OCI-LY7 (cell line): ENCODE results near the gene CIP2A. TPM values are rescaled to one million over a fixed set of nuclear protein-coding genes. Genes with fewer than 3 reads are reported as not detected.

Experiments used
- BruUV-seq: library from RNA; stranded (reverse); fragments of 400-500 nt; replicated peaks from 2 replicates; lab custom pipeline; 2021; lab: Mats Ljungman, UMichigan
- CTCF ChIA-PET: fragments of 300-600 bp; sonication (Branson Sonifier 250); formaldehyde crosslinking; loops from one replicate; lab custom pipeline; 2022; ENCODE audit warnings: antibody characterized with exemption; ENCODE audit not compliant: unreplicated experiment; lab: Charles Lee
- POLR2A ChIA-PET: fragments of 300-600 bp; sonication (Branson Sonifier 250); formaldehyde crosslinking; loops from one replicate; lab custom pipeline; 2022; ENCODE audit warnings: antibody characterized with exemption; lab: Charles Lee
- DNase-seq: peaks from one replicate; pipeline ENCODE4 v3.0.0-alpha.2; 2015; ENCODE audit warnings: low spot score
- H2AFZ ChIP-seq: fragments of 200-600 bp; sonication (generic), shearing (Covaris generic); 2 replicates; pipeline ENCODE4 v1.6.1; 2014; ENCODE audit warnings: mild to moderate bottlenecking, antibody characterized with exemption, low read length, moderate library complexity
- H3K27ac ChIP-seq: fragments of 200-600 bp; sonication (generic); 2 replicates; pipeline ENCODE4 v1.5.1; 2014; ENCODE audit warnings: mixed run types, low read depth, mild to moderate bottlenecking, moderate library complexity, low read length, inconsistent platforms; ENCODE audit not compliant: poor library complexity, severe bottlenecking
- H3K36me3 ChIP-seq: fragments of 200-600 bp; sonication (generic); 2 replicates; pipeline ENCODE4 v1.6.1; 2014; ENCODE audit warnings: mild to moderate bottlenecking, antibody characterized with exemption, low read length, moderate library complexity, mixed read lengths; ENCODE audit not compliant: insufficient read depth
- H3K4me1 ChIP-seq: fragments of 200-600 bp; sonication (generic); 2 replicates; pipeline ENCODE4 v1.5.1; 2014; ENCODE audit warnings: mild to moderate bottlenecking, low read length; ENCODE audit not compliant: insufficient read depth, poor library complexity, severe bottlenecking
- H3K4me2 ChIP-seq: fragments of 200-600 bp; sonication (generic); 2 replicates; pipeline ENCODE4 v1.6.1; 2014; ENCODE audit warnings: mild to moderate bottlenecking, low read length
- H3K4me3 ChIP-seq: fragments of 200-600 bp; sonication (generic); 2 replicates; pipeline ENCODE4 v1.5.1; 2014; ENCODE audit warnings: mild to moderate bottlenecking, low read depth, low read length; ENCODE audit not compliant: poor library complexity, severe bottlenecking
- H3K79me2 ChIP-seq: fragments of 200-600 bp; sonication (generic); 2 replicates; pipeline ENCODE4 v1.6.1; 2016; ENCODE audit warnings: low read depth, mild to moderate bottlenecking, low read length, moderate library complexity, mixed read lengths; ENCODE audit not compliant: insufficient read depth
- H3K9me2 ChIP-seq: fragments of 200-600 bp; sonication (generic); 2 replicates; pipeline ENCODE4 v1.6.1; 2016; ENCODE audit warnings: mild to moderate bottlenecking, low read length, mixed read lengths; ENCODE audit not compliant: insufficient read depth
- H3K9me3 ChIP-seq: fragments of 200-600 bp; sonication (generic); 2 replicates; pipeline ENCODE4 v1.6.1; 2014; ENCODE audit warnings: mild to moderate bottlenecking, mixed run types, low read length, mixed read lengths
- H4K20me1 ChIP-seq: fragments of 200-600 bp; sonication (generic); 2 replicates; pipeline ENCODE4 v1.6.1; 2014; ENCODE audit warnings: mild to moderate bottlenecking, antibody characterized with exemption, low read length, moderate library complexity, mixed read lengths; ENCODE audit not compliant: insufficient read depth
- CTCF ChIP-seq: fragments of 200-600 bp; sonication (generic); conservative IDR thresholded peaks from 2 replicates; pipeline ENCODE4 v1.5.1; 2014; ENCODE audit warnings: mild to moderate bottlenecking, antibody characterized with exemption, low read length, moderate library complexity, mixed read lengths
- EZH2phosphoT487 ChIP-seq: fragments of 200-600 bp; sonication (generic); IDR thresholded peaks from 2 replicates; pipeline ENCODE4 v1.6.1; 2018; ENCODE audit warnings: low read depth, borderline replicate concordance, mild to moderate bottlenecking, mixed run types, antibody characterized with exemption, low read length, moderate library complexity, mixed read lengths
- intact Hi-C: fragments of 100-400 bp; cut with micrococcal nuclease; formaldehyde crosslinking; loops from one replicate; pipeline ENCODE4 v1.10.0; 2022; ENCODE audit not compliant: unreplicated experiment
- total RNA-seq, 2 experiments: library from RNA; depleted of rRNA in 1 of 2; stranded (reverse); fragments of >200 nt in 1 of 2; shearing (Covaris generic) in 1 of 2; gene quantifications; 2 replicates each; pipeline ENCODE4 v1.2.3, GENCODE V29; 2014 to 2022

Gene CIP2A
- total RNA-seq, 2 experiments from 2014 or later, result 71.6 to 74.1 TPM

DNA sequence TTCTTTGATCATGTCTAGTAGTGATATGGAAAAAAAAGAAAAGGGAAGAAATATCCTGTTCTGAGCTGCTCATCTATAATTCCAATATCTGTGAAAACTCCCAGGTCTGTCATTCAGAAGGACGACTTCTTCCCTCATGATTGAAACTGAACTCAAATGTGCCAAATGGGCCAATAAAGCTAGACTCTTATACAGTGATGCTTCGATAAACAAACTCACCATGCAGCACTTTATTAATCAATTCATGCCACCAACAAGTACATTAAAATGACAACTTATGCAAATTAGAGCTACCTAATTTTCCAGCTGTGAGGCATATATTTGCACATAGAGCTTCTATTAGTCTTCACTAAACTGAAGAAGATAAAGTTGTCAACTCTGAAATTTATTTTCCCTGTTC is 63.3 kb downstream of the CIP2A start:
- no TSS peak for BruUV-seq
- no peak overlapping the region for H2AFZ ChIP-seq
- no peaks in the 10 kb centered on the region for H3K4me1 ChIP-seq
- POLR2A ChIA-PET, result interaction anchor here (0.6 to 1.2 kb wide), 2 partner anchors 13 to 143 kb away, joined by 3 to 4 read pairs; no protein-coding TSS in a partner anchor
- no peak overlapping the region for H3K27ac ChIP-seq
- H3K9me2 ChIP-seq, result no peaks in the 10 kb centered on the region
- no peak for DNase-seq
- no peak overlapping the region for H3K4me2 ChIP-seq
- intact Hi-C loops, result no loop called here
- H3K9me3 ChIP-seq, result no peaks in the 10 kb centered on the region
- CTCF ChIA-PET, result no interaction called here
- TF ChIP-seq CTCF (no peak), EZH2phosphoT487 (no peak)
- no peaks in the 10 kb centered on the region for H3K36me3 ChIP-seq
- H3K79me2 ChIP-seq, result no peaks in the 10 kb centered on the region
- H3K4me3 ChIP-seq, result no peak overlapping the region
- H4K20me1 ChIP-seq, result no peaks in the 10 kb centered on the region

DNA sequence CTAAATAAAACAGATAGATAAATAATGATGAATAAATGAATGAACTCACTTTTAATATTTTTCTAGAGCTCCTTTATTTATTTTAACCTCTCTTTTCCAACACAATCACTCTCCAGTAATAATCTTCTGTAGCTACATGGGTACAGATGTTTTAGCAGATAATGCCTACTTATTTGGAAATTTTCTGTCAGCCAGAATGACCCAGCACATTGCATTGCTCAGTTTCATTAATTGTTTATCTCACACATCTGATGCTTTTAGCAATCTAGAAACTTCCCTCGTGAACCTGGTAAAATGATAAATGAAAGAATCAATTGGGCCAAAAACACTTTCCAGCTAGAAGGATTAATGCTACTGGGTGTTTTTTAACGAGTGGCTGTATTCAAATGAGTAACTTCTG is 64.0 kb downstream of the CIP2A start:
- intact Hi-C loops, result no loop called here
- no peaks in the 10 kb centered on the region for H4K20me1 ChIP-seq
- no peaks in the 10 kb centered on the region for H3K9me3 ChIP-seq
- POLR2A ChIA-PET, result no interaction called here
- no peak overlapping the region for H2AFZ ChIP-seq
- H3K79me2 ChIP-seq, result no peaks in the 10 kb centered on the region
- CTCF ChIA-PET, result no interaction called here
- no peak overlapping the region for H3K4me3 ChIP-seq
- H3K9me2 ChIP-seq, result no peaks in the 10 kb centered on the region
- no peaks in the 10 kb centered on the region for H3K4me1 ChIP-seq
- no peak overlapping the region for H3K27ac ChIP-seq
- H3K36me3 ChIP-seq, result no peaks in the 10 kb centered on the region
- no peak for TF ChIP-seq CTCF
- TF ChIP-seq EZH2phosphoT487, result no peak
- no TSS peak for BruUV-seq
- H3K4me2 ChIP-seq, result no peak overlapping the region
- no peak for DNase-seq

DNA sequence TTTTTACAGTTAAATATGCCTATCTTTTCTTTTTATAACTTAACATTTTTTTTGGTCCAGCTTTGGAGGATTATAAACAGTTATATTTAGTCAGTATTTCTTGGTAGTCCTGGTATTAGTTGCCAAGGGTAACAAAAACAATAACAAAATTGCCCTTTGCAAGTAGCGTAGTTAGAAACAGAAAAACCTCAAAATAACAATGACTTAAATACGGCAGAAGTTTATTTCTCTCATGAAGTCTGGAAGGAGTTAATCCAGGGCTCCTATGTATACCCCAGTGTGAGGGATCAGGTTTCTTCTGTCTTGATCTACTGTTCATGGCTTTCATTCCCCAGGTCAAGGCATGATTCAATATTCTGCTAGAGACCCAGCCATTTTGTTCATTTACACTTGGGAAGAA is 64.7 kb downstream of the CIP2A start:
- Histone ChIP-seq H4K20me1 (no peaks in the 10 kb centered on the region), H3K79me2 (no peaks in the 10 kb centered on the region), H2AFZ (no peak overlapping the region), H3K36me3 (no peaks in the 10 kb centered on the region), H3K4me2 (no peak overlapping the region), H3K27ac (no peak overlapping the region), H3K4me3 (no peak overlapping the region), H3K4me1 (no peaks in the 10 kb centered on the region), H3K9me3 (no peaks in the 10 kb centered on the region), H3K9me2 (no peaks in the 10 kb centered on the region)
- no peak for DNase-seq
- BruUV-seq, result no TSS peak
- ChIA-PET CTCF (no interaction called here), POLR2A (no interaction called here)
- no peak for TF ChIP-seq CTCF
- intact Hi-C loops, result no loop called here
